Dermis lymphatic vessel endothelial cell (primary cell): ENCODE data around the gene S100A5. TPM values are rescaled to one million over a fixed set of nuclear protein-coding genes. Genes with fewer than 3 reads are reported as not detected.

Experiments used
- total RNA-seq: library from RNA; depleted of rRNA; stranded (reverse); fragments of >200 nt; gene quantifications from 2 replicates; pipeline ENCODE4 v1.2.1, GENCODE V29; 2014

The S100A5 gene
- 0.17 TPM in 1 of 2 replicates, not detected in the other for total RNA-seq

GRCh38 chr1:153540394-153541361 is at the start of gene S100A5:
S100A5 (minus strand) TSS chr1:153540934; CDS start chr1:153540191, 743 bp downstream.

GRCh38 chr1:153565529-153566374 is 25.0 kb upstream of the S100A5 start, which contains the start of gene S100A2:
S100A2 (minus strand) TSS chr1:153565844; CDS start chr1:153563877, 1,967 bp downstream.

GRCh38 chr1:153548722-153549688 is 8.3 kb upstream of the S100A5 start, which contains the start of gene S100A3:
S100A3 (minus strand) TSS chr1:153549258; CDS start chr1:153548485, 773 bp downstream.

GRCh38 chr1:153545067-153546055 is 4.6 kb upstream of the S100A5 start, which contains the start of gene S100A4:
S100A4 (minus strand) TSS chr1:153545806; CDS start chr1:153544794, 1,012 bp downstream.

GRCh38 chr1:153535242-153536011 is 5.3 kb downstream of the S100A5 start, which contains the start of gene S100A6:
S100A6 (minus strand) TSS chr1:153535991; CDS start chr1:153535339, 652 bp downstream.

Other genes starting within 250 kb of the S100A5 start
- not detected in 2 replicates for gene PGLYRP3, start 228.0 kb downstream of the S100A5 start, total RNA-seq
- gene PGLYRP4, start 192.1 kb downstream of the S100A5 start, total RNA-seq: not detected in 2 replicates
- gene S100A9, start 183.1 kb downstream of the S100A5 start, total RNA-seq: not detected in 2 replicates
- not detected in 2 replicates for gene S100A12, start 165.3 kb downstream of the S100A5 start, total RNA-seq
- not detected in 2 replicates for gene S100A8, start 149.9 kb downstream of the S100A5 start, total RNA-seq
- gene S100A7A, start 124.4 kb downstream of the S100A5 start, total RNA-seq: not detected in 2 replicates
- not detected in 2 replicates for gene S100A7, start 80.3 kb downstream of the S100A5 start, total RNA-seq
- 478 and 706 TPM in 2 replicates for gene S100A6, start 4.9 kb downstream of the S100A5 start, total RNA-seq
- gene S100A4, start 4.9 kb upstream of the S100A5 start, total RNA-seq: 18.1 and 19.9 TPM in 2 replicates
- gene S100A3, start 8.3 kb upstream of the S100A5 start, total RNA-seq: 0.26 and 1.3 TPM in 2 replicates
- gene S100A2, start 24.9 kb upstream of the S100A5 start, total RNA-seq: 0.86 and 0.98 TPM in 2 replicates
- 456 and 493 TPM in 2 replicates for gene S100A16, start 72.2 kb upstream of the S100A5 start, total RNA-seq
- gene S100A14, start 75.4 kb upstream of the S100A5 start, total RNA-seq: 0.43 TPM in 1 of 2 replicates, not detected in the other
- gene S100A13, start 86.6 kb upstream of the S100A5 start, total RNA-seq: 161 and 182 TPM in 2 replicates
- not detected in 2 replicates for gene S100A1, start 87.5 kb upstream of the S100A5 start, total RNA-seq
- 23.4 and 30.3 TPM in 2 replicates for gene CHTOP, start 93.1 kb upstream of the S100A5 start, total RNA-seq
- gene SNAPIN, start 117.8 kb upstream of the S100A5 start, total RNA-seq: 56.7 and 68.2 TPM in 2 replicates
- gene ILF2, start 130.1 kb upstream of the S100A5 start, total RNA-seq: 169 and 218 TPM in 2 replicates
- gene NPR1, start 137.8 kb upstream of the S100A5 start, total RNA-seq: 20.4 and 32.7 TPM in 2 replicates
- gene INTS3, start 187.1 kb upstream of the S100A5 start, total RNA-seq: 15.0 and 18.9 TPM in 2 replicates
- 41.2 and 59.6 TPM in 2 replicates for gene SLC27A3, start 234.5 kb upstream of the S100A5 start, total RNA-seq